ENCODE data around the gene CREBBP. TPM values are rescaled to one million over a fixed set of nuclear protein-coding genes. Genes with fewer than 3 reads are reported as not detected.

CREBBP gene
- total RNA-seq, 2 experiments from 2014 or later, result 145 to 152 TPM

GRCh38 chr16:3906363-3906762 is 25.9 kb upstream of the CREBBP start:
- no peaks in the 10 kb centered on the region for H3K27me3 ChIP-seq (ENCODE audit: control insufficient read depth in 1 of 2, insufficient read depth in 2 of 2, low read length in 2 of 2)
- CTCF ChIA-PET, result no interaction called here
- no peaks in the 10 kb centered on the region for H3K4me1 Mint-ChIP-seq (ENCODE audit: low read depth)
- TF ChIP-seq CTCF (IDR thresholded peaks at IDR 0.05), result no peak
- ATAC-seq (ENCODE audit: poor library complexity) (no peak), DNase-seq (no peak)
- no peaks in the 10 kb centered on the region for H3K9me3 Mint-ChIP-seq
- intact Hi-C loops (cut with DNase I, micrococcal nuclease), result no loop called here
- POLR2A ChIA-PET, result no interaction called here
- no peak overlapping the region for H3K27ac ChIP-seq (ENCODE audit: low read depth in 1 of 2, low read length in 2 of 2)
- no peak overlapping the region for H3K27ac Mint-ChIP-seq
- no peaks in the 10 kb centered on the region for H3K36me3 Mint-ChIP-seq (ENCODE audit: low read depth)
- no peaks in the 10 kb centered on the region for H3K27me3 Mint-ChIP-seq
- H3K4me3 ChIP-seq (ENCODE audit: low read length), result no peak overlapping the region
- no peaks in the 10 kb centered on the region for H3K36me3 ChIP-seq (ENCODE audit: insufficient read depth, low read length)
- H3K4me3 Mint-ChIP-seq, result no peak overlapping the region
- no peaks in the 10 kb centered on the region for H3K4me1 ChIP-seq (ENCODE audit: insufficient read depth, low read length)
- H3K9me3 ChIP-seq (ENCODE audit: control insufficient read depth in 1 of 2, insufficient read depth in 1 of 2, low read length in 2 of 2), result no peaks in the 10 kb centered on the region

GRCh38 chr16:3904875-3905274 is 24.4 kb upstream of the CREBBP start:
- no peaks in the 10 kb centered on the region for H3K36me3 Mint-ChIP-seq (ENCODE audit: low read depth)
- no peak overlapping the region for H3K27ac ChIP-seq (ENCODE audit: low read depth in 1 of 2, low read length in 2 of 2)
- H3K4me1 ChIP-seq (ENCODE audit: insufficient read depth, low read length), result no peaks in the 10 kb centered on the region
- intact Hi-C loops (cut with DNase I, micrococcal nuclease), result no loop called here
- ATAC-seq (ENCODE audit: poor library complexity) (no peak), DNase-seq (no peak)
- no peak overlapping the region for H3K27ac Mint-ChIP-seq
- no peaks in the 10 kb centered on the region for H3K9me3 ChIP-seq (ENCODE audit: control insufficient read depth in 1 of 2, insufficient read depth in 1 of 2, low read length in 2 of 2)
- no peaks in the 10 kb centered on the region for H3K4me1 Mint-ChIP-seq (ENCODE audit: low read depth)
- no peaks in the 10 kb centered on the region for H3K27me3 Mint-ChIP-seq
- no peak for TF ChIP-seq CTCF (IDR thresholded peaks at IDR 0.05)
- no peaks in the 10 kb centered on the region for H3K9me3 Mint-ChIP-seq
- no peak overlapping the region for H3K4me3 Mint-ChIP-seq
- ChIA-PET CTCF (no interaction called here), POLR2A (no interaction called here)
- H3K4me3 ChIP-seq (ENCODE audit: low read length), result no peak overlapping the region
- H3K27me3 ChIP-seq (ENCODE audit: control insufficient read depth in 1 of 2, insufficient read depth in 2 of 2, low read length in 2 of 2), result no peaks in the 10 kb centered on the region
- H3K36me3 ChIP-seq (ENCODE audit: insufficient read depth, low read length), result no peaks in the 10 kb centered on the region

GRCh38 chr16:3890091-3890490 is 9.6 kb upstream of the CREBBP start:
- no peak for TF ChIP-seq CTCF (IDR thresholded peaks at IDR 0.05)
- no peak for ATAC-seq (ENCODE audit: poor library complexity)
- Histone ChIP-seq H3K27me3 (ENCODE audit: control insufficient read depth in 1 of 2, insufficient read depth in 2 of 2, low read length in 2 of 2) (peaks cover 0 to 4% of the 10 kb centered on the region in 2 experiments), H3K36me3 (ENCODE audit: insufficient read depth, low read length) (no peaks in the 10 kb centered on the region), H3K4me3 (ENCODE audit: low read length) (no peak overlapping the region), H3K9me3 (ENCODE audit: control insufficient read depth in 1 of 2, insufficient read depth in 1 of 2, low read length in 2 of 2) (no peaks in the 10 kb centered on the region), H3K4me1 (ENCODE audit: insufficient read depth, low read length) (no peaks in the 10 kb centered on the region), H3K27ac (ENCODE audit: low read depth in 1 of 2, low read length in 2 of 2) (no peak overlapping the region)
- H3K27ac Mint-ChIP-seq, result no peak overlapping the region
- no peak overlapping the region for H3K4me3 Mint-ChIP-seq
- H3K9me3 Mint-ChIP-seq, result peaks cover 2% of the 10 kb centered on the region
- POLR2A ChIA-PET, result no interaction called here
- no peaks in the 10 kb centered on the region for H3K36me3 Mint-ChIP-seq (ENCODE audit: low read depth)
- intact Hi-C loops (cut with DNase I, micrococcal nuclease), result no loop called here
- DNase-seq, result no peak
- H3K27me3 Mint-ChIP-seq, result peaks cover 11% of the 10 kb centered on the region
- CTCF ChIA-PET, result no interaction called here
- H3K4me1 Mint-ChIP-seq (ENCODE audit: low read depth), result no peaks in the 10 kb centered on the region

Data from CD4-positive, alpha-beta T cell (primary cell).